GM21825 (cell line): ENCODE data around the gene TCOF1.
"Not testable (repeated sequence)": the region's sequence is repeated elsewhere in the genome, so short reads cannot be mapped to it uniquely, and the experiment has no call there.

Experiments
- ATAC-seq: cut with Tn5 transposase; IDR thresholded peaks from one replicate; pipeline ENCODE4 v1.9.1; 2021; ENCODE audit warnings: mild to moderate bottlenecking, moderate library complexity; ENCODE audit not compliant: unreplicated experiment

Gene TCOF1

GRCh38 chr5:150422758-150423157, 65.3 kb downstream of the TCOF1 start:
- ATAC-seq: no peak

- ATAC-seq: not testable (repeated sequence)
Observed at GRCh38 chr5:150426165-150426564, 68.7 kb downstream of the TCOF1 start.

- ATAC-seq: no peak
Observed at GRCh38 chr5:150428106-150428876, 70.8 kb downstream of the TCOF1 start.

GRCh38 chr5:150428978-150429377, 71.5 kb downstream of the TCOF1 start:
- no peak for ATAC-seq

- peak; percentile 68 for ATAC-seq
Observed at GRCh38 chr5:150429410-150429873, 71.9 kb downstream of the TCOF1 start.

GRCh38 chr5:150431048-150431447, 73.6 kb downstream of the TCOF1 start:
- no peak for ATAC-seq

GRCh38 chr5:150431574-150431973, 74.1 kb downstream of the TCOF1 start:
- no peak for ATAC-seq

- no peak for ATAC-seq
Observed at GRCh38 chr5:150434464-150434863, 77.0 kb downstream of the TCOF1 start.

GRCh38 chr5:150436141-150436680, 78.7 kb downstream of the TCOF1 start:
- peak; percentile 92 for ATAC-seq

GRCh38 chr5:150438873-150439546, 81.5 kb downstream of the TCOF1 start:
- ATAC-seq: no peak

- no peak for ATAC-seq
Observed at GRCh38 chr5:150440948-150441812, 83.7 kb downstream of the TCOF1 start.

- ATAC-seq: no peak
Observed at GRCh38 chr5:150441813-150442698, 84.6 kb downstream of the TCOF1 start.

GRCh38 chr5:150442699-150443080, 85.2 kb downstream of the TCOF1 start:
- no peak for ATAC-seq

- no peak for ATAC-seq
Observed at GRCh38 chr5:150443242-150444075, 86.0 kb downstream of the TCOF1 start.

- no peak for ATAC-seq
Observed at GRCh38 chr5:150444770-150445169, 87.3 kb downstream of the TCOF1 start.

- no peak for ATAC-seq
Observed at GRCh38 chr5:150446088-150446487, 88.6 kb downstream of the TCOF1 start.

GRCh38 chr5:150446583-150446982, 89.1 kb downstream of the TCOF1 start:
- no peak for ATAC-seq

- ATAC-seq: no peak
Observed at GRCh38 chr5:150447188-150447587, 89.7 kb downstream of the TCOF1 start.

GRCh38 chr5:150448334-150448733, 90.8 kb downstream of the TCOF1 start:
- no peak for ATAC-seq
